ENCODE results near the gene PLEKHD1.

GRCh38 chr14:69473260-69473659 lies 11.3 kb upstream of the PLEKHD1 start:
- no peak for TF ChIP-seq POLR2AphosphoS5 (IDR thresholded peaks at IDR 0.05)
- no peak for TF ChIP-seq POLR2A (IDR thresholded peaks at IDR 0.05)
- no peak for TF ChIP-seq CTCF (IDR thresholded peaks at IDR 0.05)
- no peak for TF ChIP-seq EP300 (IDR thresholded peaks at IDR 0.05)

All from upper lobe of left lung (tissue), 4 donors.